D721Med (cell line): ENCODE data around the gene ARV1.

Source experiments
- DNase-seq: peaks from one replicate; pipeline ENCODE4 v3.0.0; 2011; ENCODE audit warnings: low spot score; ENCODE audit not compliant: insufficient read length
- FAIRE-seq: peaks from 2 replicates; lab custom pipeline; 2011; peaks lifted over from hg19 to GRCh38; lab: Jason Lieb, UNC
- CTCF ChIP-seq: IDR thresholded peaks from 2 replicates; pipeline ENCODE4 v1.5.1; 2012; ENCODE audit warnings: mild to moderate bottlenecking, control low read depth; ENCODE audit not compliant: insufficient read depth; ENCODE audit errors: missing control alignments

ARV1 gene

GRCh38 chr1:231049121-231049979 is 70.5 kb downstream of the ARV1 start:
- no peak for TF ChIP-seq CTCF
- FAIRE-seq (no peak), DNase-seq (no peak)
